ENCODE results near the gene QRICH1. TPM values are rescaled to one million over a fixed set of nuclear protein-coding genes. Genes with fewer than 3 reads are reported as not detected.

QRICH1 gene
- total RNA-seq, 1 donor: 75.3 TPM

- peak overlapping the region; percentile 90 for H3K4me3 ChIP-seq (ENCODE audit: low read depth, low read length)
- peak; percentile 84 for DNase-seq (ENCODE audit: low read depth)
- TF ChIP-seq, protein P1, sequence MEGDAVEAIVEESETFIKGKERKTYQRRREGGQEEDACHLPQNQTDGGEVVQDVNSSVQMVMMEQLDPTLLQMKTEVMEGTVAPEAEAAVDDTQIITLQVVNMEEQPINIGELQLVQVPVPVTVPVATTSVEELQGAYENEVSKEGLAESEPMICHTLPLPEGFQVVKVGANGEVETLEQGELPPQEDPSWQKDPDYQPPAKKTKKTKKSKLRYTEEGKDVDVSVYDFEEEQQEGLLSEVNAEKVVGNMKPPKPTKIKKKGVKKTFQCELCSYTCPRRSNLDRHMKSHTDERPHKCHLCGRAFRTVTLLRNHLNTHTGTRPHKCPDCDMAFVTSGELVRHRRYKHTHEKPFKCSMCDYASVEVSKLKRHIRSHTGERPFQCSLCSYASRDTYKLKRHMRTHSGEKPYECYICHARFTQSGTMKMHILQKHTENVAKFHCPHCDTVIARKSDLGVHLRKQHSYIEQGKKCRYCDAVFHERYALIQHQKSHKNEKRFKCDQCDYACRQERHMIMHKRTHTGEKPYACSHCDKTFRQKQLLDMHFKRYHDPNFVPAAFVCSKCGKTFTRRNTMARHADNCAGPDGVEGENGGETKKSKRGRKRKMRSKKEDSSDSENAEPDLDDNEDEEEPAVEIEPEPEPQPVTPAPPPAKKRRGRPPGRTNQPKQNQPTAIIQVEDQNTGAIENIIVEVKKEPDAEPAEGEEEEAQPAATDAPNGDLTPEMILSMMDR (IDR thresholded peaks at IDR 0.05; ENCODE audit: insufficient read depth, low read length): no peak
Observed at GRCh38 chr3:49007771-49008528, 85.9 kb downstream of the QRICH1 start.

DNA sequence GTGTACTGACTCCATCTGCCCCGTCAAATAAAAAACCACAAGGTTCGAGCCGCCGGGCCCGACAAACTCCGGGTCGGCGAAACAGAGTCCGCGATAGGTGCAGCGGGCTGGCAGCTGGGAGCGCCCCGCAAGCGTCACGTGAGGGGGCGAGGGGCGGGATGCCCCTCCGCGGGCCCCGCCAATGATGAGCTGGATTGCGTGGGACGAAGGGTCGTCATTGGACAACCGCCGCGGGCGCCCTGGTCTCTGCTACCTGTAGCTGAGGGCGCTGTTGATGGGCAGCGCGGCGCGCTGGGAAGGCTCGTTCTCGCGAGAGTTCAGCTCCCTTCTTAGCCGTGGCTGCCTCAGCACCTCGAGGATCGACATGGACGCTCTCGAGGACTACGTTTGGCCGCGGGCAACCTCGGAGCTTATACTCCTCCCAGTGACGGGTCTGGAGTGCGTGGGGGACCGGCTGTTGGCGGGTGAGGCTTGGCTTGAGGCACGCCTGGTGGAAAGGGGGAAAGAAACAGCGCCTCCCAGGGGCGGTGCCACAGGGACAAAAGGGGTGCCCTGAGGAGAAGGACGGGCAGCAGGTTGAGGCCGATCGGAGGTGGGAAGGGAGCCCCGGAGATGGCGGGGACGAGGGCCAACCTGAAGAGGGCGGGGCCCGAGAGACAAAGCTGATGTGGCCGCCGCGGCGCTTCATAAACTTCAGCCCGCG is 86.7 kb downstream of the QRICH1 start, which contains the start of gene WDR6:
Gene WDR6 (plus strand): TSS at position 324 of the 703 bp plus-strand sequence. CDS start 41 bp downstream, at position 365.
- TF ChIP-seq, protein P1 (IDR thresholded peaks at IDR 0.05; ENCODE audit: insufficient read depth, low read length): peak; percentile 39
- DNase-seq (ENCODE audit: low read depth): peak; percentile 98
- peak within 1 kb of the TSS; percentile 90 for H3K4me3 ChIP-seq (ENCODE audit: low read depth, low read length)

DNA sequence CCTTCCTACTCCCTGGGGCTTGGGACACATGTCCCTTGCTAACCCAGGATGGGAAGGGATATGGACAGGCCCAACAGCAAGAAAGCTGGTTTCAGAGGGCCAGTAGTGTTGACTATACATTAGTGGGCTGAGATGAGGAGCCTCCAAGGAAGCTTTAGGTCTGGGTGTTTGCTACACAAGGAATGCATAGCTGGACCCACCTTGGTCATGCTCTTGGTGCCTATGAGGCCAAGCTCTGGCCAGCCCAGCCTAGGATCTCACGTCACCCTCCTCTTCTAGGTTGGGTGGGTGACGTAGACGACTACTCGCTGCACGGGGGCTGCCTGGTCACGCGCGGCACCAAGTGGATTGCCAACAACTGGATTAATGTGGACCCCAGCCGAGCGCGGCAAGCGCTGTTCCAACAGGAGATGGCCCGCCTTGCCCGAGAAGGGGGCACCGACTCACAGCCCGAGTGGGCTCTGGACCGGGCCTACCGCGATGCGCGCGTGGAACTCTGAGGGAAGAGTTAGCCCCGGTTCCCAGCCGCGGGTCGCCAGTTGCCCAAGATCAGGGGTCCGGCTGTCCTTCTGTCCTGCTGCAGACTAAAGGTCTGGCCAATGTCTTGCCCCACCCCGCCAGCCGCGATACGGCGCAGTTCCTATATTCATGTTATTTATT is 87.3 kb downstream of the QRICH1 start:
- TF ChIP-seq, protein P1 (IDR thresholded peaks at IDR 0.05; ENCODE audit: insufficient read depth, low read length): no peak
- peak; percentile 80 for DNase-seq (ENCODE audit: low read depth)
- peak overlapping the region; percentile 90 for H3K4me3 ChIP-seq (ENCODE audit: low read depth, low read length)

- H3K4me3 ChIP-seq (ENCODE audit: low read depth, low read length): peak overlapping the region; percentile 90
- TF ChIP-seq, protein P1 (IDR thresholded peaks at IDR 0.05; ENCODE audit: insufficient read depth, low read length): no peak
- DNase-seq (ENCODE audit: low read depth): no peak
Observed at GRCh38 chr3:49005998-49006397, 87.9 kb downstream of the QRICH1 start.

DNA sequence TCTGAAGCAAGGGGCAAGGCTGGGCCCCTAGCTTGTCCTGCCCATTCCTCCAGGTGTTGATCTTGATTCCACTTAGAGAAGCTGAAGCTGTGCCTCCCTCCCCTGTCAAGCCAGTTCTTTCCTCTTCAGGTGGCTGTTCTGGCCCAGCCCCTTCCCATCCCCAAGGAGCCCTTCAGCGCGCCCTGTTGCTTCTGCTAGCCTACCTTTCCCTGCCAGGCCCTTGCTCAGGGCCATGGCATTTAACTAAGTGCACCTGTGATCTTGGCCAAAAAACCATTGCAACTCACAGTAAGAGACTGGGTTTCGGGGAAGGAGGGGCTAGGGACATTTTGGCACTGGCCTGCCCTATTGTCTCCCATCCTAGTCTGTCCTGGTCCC is 88.6 kb downstream of the QRICH1 start:
- TF ChIP-seq, protein P1 (IDR thresholded peaks at IDR 0.05; ENCODE audit: insufficient read depth, low read length): no peak
- no peak for DNase-seq (ENCODE audit: low read depth)
- no peak overlapping the region for H3K4me3 ChIP-seq (ENCODE audit: low read depth, low read length)

GRCh38 chr3:49004352-49005302 is 89.2 kb downstream of the QRICH1 start:
- H3K4me3 ChIP-seq (ENCODE audit: low read depth, low read length): no peak overlapping the region
- DNase-seq (ENCODE audit: low read depth): no peak
- TF ChIP-seq, protein P1 (IDR thresholded peaks at IDR 0.05; ENCODE audit: insufficient read depth, low read length): no peak
